SU-DHL-6 (cell line): ENCODE results near the gene DMD.

ENCODE experiments used
- H2AFZ ChIP-seq: fragments of 200-600 bp; sonication (generic); 2 replicates; pipeline ENCODE4 v1.6.1; 2014; ENCODE audit warnings: low read depth, mild to moderate bottlenecking, moderate library complexity, mixed read lengths, antibody characterized with exemption, low read length; ENCODE audit not compliant: severe bottlenecking
- H3F3A ChIP-seq: fragments of 200-600 bp; shearing (Covaris generic); 2 replicates; pipeline ENCODE4 v1.6.0; 2016; ENCODE audit warnings: antibody characterized with exemption, mild to moderate bottlenecking; ENCODE audit not compliant: insufficient read depth
- H3K27ac ChIP-seq: fragments of 200-600 bp; sonication (generic); 2 replicates; pipeline ENCODE4 v1.5.1; 2016; ENCODE audit warnings: low read depth, mild to moderate bottlenecking, low read length, moderate library complexity, mixed read lengths
- H3K27me3 ChIP-seq: fragments of 200-600 bp; sonication (generic), shearing (Covaris generic); 2 replicates; pipeline ENCODE4 v1.6.0; 2014; ENCODE audit warnings: mild to moderate bottlenecking, low read length
- H3K36me3 ChIP-seq: fragments of 200-600 bp; sonication (generic); 2 replicates; pipeline ENCODE4 v1.6.1; 2014; ENCODE audit warnings: mild to moderate bottlenecking, low read length, mixed read lengths
- H3K4me2 ChIP-seq: fragments of 300-600, 200-600 bp; shearing (Covaris generic), sonication (generic); 2 replicates; pipeline ENCODE4 v1.6.0; 2014; ENCODE audit warnings: low read length, low read depth, mild to moderate bottlenecking; ENCODE audit not compliant: poor library complexity, severe bottlenecking
- H3K4me3 ChIP-seq: fragments of 200-600 bp; sonication (generic); 2 replicates; pipeline ENCODE4 v1.5.1; 2014; ENCODE audit warnings: antibody characterized with exemption, low read length, mild to moderate bottlenecking, mixed read lengths; ENCODE audit not compliant: insufficient read depth, poor library complexity, severe bottlenecking
- H3K79me2 ChIP-seq: fragments of 200-600 bp; sonication (generic); 2 replicates; pipeline ENCODE4 v1.6.1; 2014; ENCODE audit warnings: mild to moderate bottlenecking, low read length, moderate library complexity; ENCODE audit not compliant: insufficient read depth
- H3K9ac ChIP-seq: fragments of 200-600 bp; sonication (generic); 2 replicates; pipeline ENCODE4 v1.7.0; 2014; ENCODE audit warnings: mild to moderate bottlenecking, low read length
- H3K9me2 ChIP-seq: fragments of 200-600 bp; sonication (generic); replicated peaks from 2 replicates; pipeline ENCODE4 v1.6.1; 2014; ENCODE audit warnings: low read length; ENCODE audit not compliant: insufficient read depth
- H3K9me3 ChIP-seq: fragments of 200-600 bp; sonication (generic); 2 replicates; pipeline ENCODE4 v1.6.1; 2014; ENCODE audit warnings: low read length, mixed read lengths; ENCODE audit not compliant: insufficient read depth
- H4K20me1 ChIP-seq: fragments of 200-600 bp; sonication (generic); 2 replicates; pipeline ENCODE4 v1.6.1; 2014; ENCODE audit warnings: low read depth, mild to moderate bottlenecking, antibody characterized with exemption, low read length, moderate library complexity, mixed read lengths
- CTCF ChIP-seq: fragments of 200-600 bp; sonication (generic); IDR thresholded peaks from one replicate; pipeline ENCODE4 v1.5.1; 2017; ENCODE audit warnings: antibody characterized with exemption, mild to moderate bottlenecking, low read length, moderate library complexity; ENCODE audit not compliant: insufficient read depth, poor library complexity, severe bottlenecking
- EZH2phosphoT487 ChIP-seq: fragments of 200-600 bp; sonication (generic), shearing (Covaris generic); conservative IDR thresholded peaks from 2 replicates; pipeline ENCODE4 v1.6.1; 2018; ENCODE audit warnings: mild to moderate bottlenecking, antibody characterized with exemption, low read length, moderate library complexity, mixed read lengths

DMD gene

GRCh38 chrX:32281853-32282252 is 929.5 kb downstream of the DMD start:
- TF ChIP-seq CTCF = no peak
- no peak for TF ChIP-seq EZH2phosphoT487
- H3K4me3 ChIP-seq = no peak overlapping the region
- H3K9ac ChIP-seq = no peak overlapping the region
- H3K9me3 ChIP-seq = no peaks in the 10 kb centered on the region
- no peaks in the 10 kb centered on the region for H3K36me3 ChIP-seq
- H4K20me1 ChIP-seq = no peaks in the 10 kb centered on the region
- no peaks in the 10 kb centered on the region for H3K79me2 ChIP-seq
- H3K9me2 ChIP-seq = no peaks in the 10 kb centered on the region
- H2AFZ ChIP-seq = no peak overlapping the region
- no peaks in the 10 kb centered on the region for H3F3A ChIP-seq
- no peak overlapping the region for H3K27ac ChIP-seq
- H3K27me3 ChIP-seq = no peaks in the 10 kb centered on the region
- no peak overlapping the region for H3K4me2 ChIP-seq

GRCh38 chrX:32280921-32281320 is 930.4 kb downstream of the DMD start:
- H3K4me3 ChIP-seq = no peak overlapping the region
- no peaks in the 10 kb centered on the region for H3K79me2 ChIP-seq
- no peaks in the 10 kb centered on the region for H4K20me1 ChIP-seq
- no peak overlapping the region for H3K27ac ChIP-seq
- no peaks in the 10 kb centered on the region for H3K27me3 ChIP-seq
- no peak overlapping the region for H2AFZ ChIP-seq
- no peaks in the 10 kb centered on the region for H3F3A ChIP-seq
- H3K36me3 ChIP-seq = no peaks in the 10 kb centered on the region
- no peaks in the 10 kb centered on the region for H3K9me2 ChIP-seq
- no peak overlapping the region for H3K4me2 ChIP-seq
- H3K9ac ChIP-seq = no peak overlapping the region
- TF ChIP-seq CTCF (no peak), EZH2phosphoT487 (no peak)
- H3K9me3 ChIP-seq = no peaks in the 10 kb centered on the region

- Histone ChIP-seq H3K4me2 (no peak overlapping the region), H3K79me2 (no peaks in the 10 kb centered on the region), H3K4me3 (no peak overlapping the region), H4K20me1 (no peaks in the 10 kb centered on the region), H2AFZ (no peak overlapping the region), H3K27me3 (no peaks in the 10 kb centered on the region), H3K9me2 (no peaks in the 10 kb centered on the region), H3K36me3 (no peaks in the 10 kb centered on the region), H3K27ac (no peak overlapping the region), H3K9me3 (no peaks in the 10 kb centered on the region), H3F3A (no peaks in the 10 kb centered on the region), H3K9ac (no peak overlapping the region)
- TF ChIP-seq EZH2phosphoT487 = no peak
- TF ChIP-seq CTCF = no peak
Observed at GRCh38 chrX:32280489-32280888, 930.9 kb downstream of the DMD start.

- TF ChIP-seq EZH2phosphoT487 (no peak), CTCF (no peak)
- no peaks in the 10 kb centered on the region for H4K20me1 ChIP-seq
- no peak overlapping the region for H3K4me2 ChIP-seq
- no peaks in the 10 kb centered on the region for H3K9me3 ChIP-seq
- H3F3A ChIP-seq = no peaks in the 10 kb centered on the region
- no peaks in the 10 kb centered on the region for H3K79me2 ChIP-seq
- no peak overlapping the region for H2AFZ ChIP-seq
- no peaks in the 10 kb centered on the region for H3K9me2 ChIP-seq
- no peak overlapping the region for H3K4me3 ChIP-seq
- H3K27me3 ChIP-seq = no peaks in the 10 kb centered on the region
- H3K9ac ChIP-seq = no peak overlapping the region
- no peak overlapping the region for H3K27ac ChIP-seq
- H3K36me3 ChIP-seq = no peaks in the 10 kb centered on the region
Observed at GRCh38 chrX:32276153-32276552, 935.2 kb downstream of the DMD start.
